SKM-1 (cell line): ENCODE results near the gene CELA2B.
"Not testable (repeated sequence)": the region's sequence is repeated elsewhere in the genome, so short reads cannot be mapped to it uniquely, and the experiment has no call there.

Source experiments
- DNase-seq: peaks from one replicate; lab custom pipeline; 2025; ENCODE audit not compliant: unreplicated experiment; lab: John Stamatoyannopoulos, UW

The CELA2B gene

DNA sequence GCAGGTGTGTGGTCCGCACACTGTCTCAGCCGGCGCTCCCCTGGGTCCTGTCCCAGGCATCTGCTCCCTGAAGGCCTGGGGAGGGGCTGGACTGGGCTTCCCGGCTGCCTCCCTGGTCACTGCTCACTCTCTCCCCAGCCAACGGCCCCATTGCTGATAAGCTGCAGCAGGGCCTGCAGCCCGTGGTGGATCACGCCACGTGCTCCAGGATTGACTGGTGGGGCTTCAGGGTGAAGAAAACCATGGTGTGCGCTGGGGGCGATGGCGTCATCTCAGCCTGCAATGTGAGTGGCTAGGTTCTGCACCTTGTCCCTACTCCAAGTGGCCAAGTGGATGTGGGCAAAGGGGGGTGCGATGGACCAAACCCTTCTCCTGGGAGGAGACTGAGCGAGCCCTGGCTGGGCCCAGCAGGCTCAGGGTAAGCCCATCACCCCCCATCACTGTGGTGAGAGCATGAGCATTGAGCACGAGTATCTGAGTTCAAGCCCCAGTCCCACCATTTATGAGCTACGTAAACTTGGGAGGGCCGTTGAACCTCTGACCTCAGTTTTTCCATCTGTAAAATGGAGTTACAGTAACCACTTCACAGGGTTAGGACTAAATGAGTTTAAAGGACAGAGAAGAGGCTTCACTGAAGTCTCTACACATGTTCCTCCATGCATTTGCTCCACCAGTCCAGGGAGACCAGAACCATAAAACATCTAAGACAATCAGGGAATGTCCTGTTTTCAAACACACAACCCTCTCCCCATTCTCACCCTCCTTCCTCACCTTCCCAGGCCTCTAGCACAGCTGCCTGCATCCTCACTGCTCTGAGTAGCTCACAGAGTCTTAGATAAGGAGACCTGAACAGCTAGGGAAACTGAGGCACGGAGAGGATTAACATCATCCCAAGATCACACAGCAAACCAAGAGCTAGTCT is 31.2 kb upstream of the CELA2B start:
- DNase-seq = no peak

DNA sequence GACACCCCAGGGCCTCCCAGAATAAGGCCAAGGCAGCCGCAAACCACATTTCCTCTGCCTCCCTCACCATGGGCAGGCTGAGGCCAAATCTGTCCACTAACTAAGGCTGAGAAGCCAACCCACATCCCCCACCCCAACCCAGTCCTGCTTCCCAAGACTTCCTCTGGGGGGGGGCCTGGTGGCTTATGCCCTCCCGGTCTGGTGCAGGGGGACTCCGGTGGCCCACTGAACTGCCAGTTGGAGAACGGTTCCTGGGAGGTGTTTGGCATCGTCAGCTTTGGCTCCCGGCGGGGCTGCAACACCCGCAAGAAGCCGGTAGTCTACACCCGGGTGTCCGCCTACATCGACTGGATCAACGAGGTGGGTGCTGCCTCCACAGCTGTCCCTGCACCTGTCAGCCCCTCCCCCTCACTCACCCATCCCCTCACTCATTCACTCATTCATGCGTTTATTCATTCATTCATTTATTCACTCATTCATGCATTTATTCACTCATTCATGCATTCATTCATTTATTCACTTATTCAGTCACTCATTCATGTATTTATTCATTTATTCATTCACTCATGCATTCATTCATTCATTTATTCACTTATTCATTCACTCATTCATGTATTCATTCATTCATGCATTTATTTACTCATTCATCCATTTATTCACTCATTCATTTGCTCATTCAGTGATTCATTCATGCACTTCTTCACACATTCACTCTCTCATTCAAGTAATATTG is 30.3 kb upstream of the CELA2B start:
- no peak for DNase-seq

- no peak for DNase-seq
These were observed 29.7 kb upstream of the CELA2B start for GRCh38 chr1:15446212-15446611.

DNA sequence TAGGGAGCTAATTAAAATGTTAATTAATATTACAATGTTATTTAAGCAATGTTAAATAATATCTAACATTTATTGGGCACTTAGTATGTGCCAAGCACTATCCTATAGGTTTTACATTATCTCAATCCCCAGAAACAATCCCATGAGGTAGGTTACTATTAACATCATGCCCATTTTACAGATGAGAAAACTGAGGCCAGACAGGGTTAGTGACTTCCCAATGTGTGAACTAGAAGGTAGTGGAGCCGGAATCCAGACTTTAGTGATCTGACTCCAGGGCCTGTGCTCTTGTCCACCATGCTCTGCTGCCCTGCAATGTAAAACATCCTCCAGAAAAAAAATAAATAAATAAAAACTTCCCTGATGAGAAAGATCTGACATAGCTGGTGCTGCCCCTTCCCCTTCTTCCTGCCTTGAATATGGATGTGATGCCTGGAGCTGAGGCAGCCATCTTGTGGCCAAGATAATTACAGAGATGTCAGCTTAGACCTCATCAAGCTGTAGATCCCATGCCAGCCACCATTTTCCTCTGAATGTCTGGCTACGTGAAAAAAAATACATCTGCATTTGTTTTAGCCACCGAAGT is 26.9 kb upstream of the CELA2B start:
- DNase-seq = no peak

DNA sequence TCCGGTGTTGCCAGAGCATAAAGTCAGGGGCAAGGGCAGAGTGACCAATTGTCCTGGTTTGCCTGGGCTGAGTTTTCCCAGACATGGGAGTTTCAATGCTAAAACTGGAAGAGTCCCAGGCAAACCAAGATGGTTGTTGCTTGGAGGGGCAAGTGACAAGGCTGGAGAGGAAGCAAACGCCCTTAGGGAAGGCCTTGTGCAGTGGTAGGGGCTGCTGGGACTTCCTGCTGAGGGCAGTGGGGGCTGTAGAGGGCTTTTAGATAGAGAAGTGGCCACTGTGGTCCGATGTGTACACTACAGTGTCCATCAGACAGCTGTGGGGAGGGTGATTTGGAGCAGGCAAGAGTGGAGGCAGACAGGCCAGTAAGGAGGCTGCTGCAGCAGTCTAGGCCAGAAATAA is 26.3 kb upstream of the CELA2B start:
- DNase-seq = no peak

- no peak for DNase-seq
These were observed 24.7 kb upstream of the CELA2B start for GRCh38 chr1:15451014-15451722.

DNA sequence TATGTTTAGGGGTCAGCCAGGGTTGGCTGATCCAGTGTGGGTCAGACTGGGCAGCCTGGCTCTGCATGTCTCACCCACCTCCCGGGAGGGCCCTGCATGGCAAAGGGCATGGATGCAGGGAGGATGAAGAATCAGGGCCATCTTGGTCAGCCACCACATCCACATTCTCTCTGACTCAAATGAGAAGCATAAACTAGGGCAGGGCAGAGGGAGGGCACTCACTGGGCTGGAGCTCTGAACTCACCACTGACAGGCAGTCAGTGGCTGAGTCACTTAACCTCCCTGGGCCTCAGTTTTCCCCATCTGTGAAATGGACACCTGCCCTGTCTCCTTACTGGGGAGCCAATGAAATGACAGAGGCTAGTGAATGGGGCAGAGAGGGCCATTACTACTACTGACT is 23.7 kb upstream of the CELA2B start:
- no peak for DNase-seq

- DNase-seq = no peak
These were observed 22.9 kb upstream of the CELA2B start for GRCh38 chr1:15452866-15453571.

GRCh38 chr1:15453734-15454133 is 22.2 kb upstream of the CELA2B start:
- DNase-seq = no peak

DNA sequence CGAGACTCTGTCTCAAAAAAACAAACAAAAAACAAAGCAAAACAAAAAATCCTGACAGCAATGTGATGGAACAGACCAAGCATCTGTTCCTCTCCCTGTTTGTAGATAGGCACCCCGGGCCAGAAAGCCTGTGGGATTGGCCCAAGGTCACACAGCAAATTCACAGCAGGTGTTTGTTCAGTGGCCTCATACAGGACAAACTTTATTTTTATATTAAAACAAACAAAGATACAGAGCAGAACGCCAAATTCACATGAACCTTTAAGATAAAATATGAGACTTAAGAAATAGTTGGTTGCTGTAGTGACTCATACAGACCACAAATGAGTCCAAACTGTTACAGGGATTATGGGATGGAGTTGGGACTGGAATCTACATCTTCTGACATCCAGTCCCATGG is 21.6 kb upstream of the CELA2B start:
- no peak for DNase-seq

GRCh38 chr1:15455522-15455921 is 20.4 kb upstream of the CELA2B start:
- DNase-seq = no peak

GRCh38 chr1:15456313-15456954 is 19.5 kb upstream of the CELA2B start, which contains the start of gene CELA2A:
Gene CELA2A (plus strand): TSS chr1:15456732. CDS start chr1:15456754, 22 bp downstream.
- DNase-seq = no peak

DNA sequence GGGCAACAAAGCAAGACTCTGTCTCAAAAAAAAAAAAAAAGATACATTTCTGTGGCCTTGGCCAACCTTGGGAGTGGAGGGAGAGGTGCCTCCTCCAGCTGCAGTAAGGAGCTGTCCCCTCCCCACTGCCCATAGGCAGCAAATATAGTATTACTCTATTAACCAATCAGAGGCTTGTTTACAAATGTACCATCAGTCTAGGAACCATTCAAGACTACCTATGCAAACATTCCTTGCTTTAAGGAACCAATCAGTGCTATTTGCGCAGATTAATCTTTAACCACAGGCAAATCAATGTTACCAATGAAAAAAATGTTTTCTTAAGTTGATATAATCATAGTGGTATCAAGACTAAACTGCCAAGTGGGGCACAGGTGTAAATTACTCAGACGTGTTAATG is 18.3 kb upstream of the CELA2B start:
- no peak for DNase-seq

DNA sequence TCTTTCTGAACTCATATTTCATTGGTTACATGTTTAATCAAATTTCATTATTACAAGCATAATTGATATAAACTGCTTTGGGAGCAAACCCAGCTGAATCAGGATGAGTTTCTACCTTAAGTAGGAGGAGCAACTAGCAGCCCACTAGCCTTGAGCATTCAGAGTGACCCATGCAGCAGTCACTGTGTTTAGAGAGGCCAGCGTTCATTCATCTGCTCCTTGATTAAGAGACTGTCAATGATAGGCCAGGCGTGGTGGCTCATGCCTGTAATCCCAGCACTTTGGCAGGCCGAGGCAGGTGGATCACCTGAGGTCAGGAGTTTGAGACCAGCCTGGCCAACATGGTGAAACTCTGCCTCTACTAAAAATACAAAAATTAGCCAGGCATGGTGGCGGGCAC is 17.5 kb upstream of the CELA2B start:
- DNase-seq = not testable (repeated sequence)

GRCh38 chr1:15459771-15460707 is 15.9 kb upstream of the CELA2B start:
- no peak for DNase-seq

- no peak for DNase-seq
These were observed 15.2 kb upstream of the CELA2B start for GRCh38 chr1:15460708-15461095.

GRCh38 chr1:15463064-15463800 is 12.7 kb upstream of the CELA2B start:
- DNase-seq = not testable (repeated sequence)

DNA sequence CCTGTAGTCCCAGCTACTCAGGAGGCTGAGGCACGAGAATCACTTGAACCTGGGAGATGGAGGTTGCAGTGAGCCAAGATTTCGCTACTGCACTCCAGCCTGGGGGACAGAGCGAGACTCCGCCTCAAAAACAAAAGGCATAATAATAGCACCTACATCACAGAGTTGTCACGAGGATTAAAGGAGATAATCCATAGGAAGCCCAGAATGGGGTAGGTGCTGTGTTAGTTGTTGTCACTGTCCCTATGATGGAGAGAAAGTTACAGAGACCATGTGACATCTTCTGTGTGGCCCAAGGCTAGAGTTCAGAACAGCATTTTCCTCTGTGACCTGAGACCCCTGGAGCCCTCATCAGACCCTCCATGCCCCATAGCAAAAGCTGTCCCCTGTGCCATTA is 12.0 kb upstream of the CELA2B start:
- DNase-seq = not testable (repeated sequence)
